HG03196 (cell line): Measurements from ENCODE around the gene PAK1.
"Not testable (repeated sequence)": the region's sequence is repeated elsewhere in the genome, so short reads cannot be mapped to it uniquely, and the experiment has no call there.

ENCODE experiments used
- ATAC-seq: cut with Tn5 transposase; IDR thresholded peaks from one replicate; pipeline ENCODE4 v1.9.1; 2021; ENCODE audit not compliant: unreplicated experiment

The PAK1 gene

DNA sequence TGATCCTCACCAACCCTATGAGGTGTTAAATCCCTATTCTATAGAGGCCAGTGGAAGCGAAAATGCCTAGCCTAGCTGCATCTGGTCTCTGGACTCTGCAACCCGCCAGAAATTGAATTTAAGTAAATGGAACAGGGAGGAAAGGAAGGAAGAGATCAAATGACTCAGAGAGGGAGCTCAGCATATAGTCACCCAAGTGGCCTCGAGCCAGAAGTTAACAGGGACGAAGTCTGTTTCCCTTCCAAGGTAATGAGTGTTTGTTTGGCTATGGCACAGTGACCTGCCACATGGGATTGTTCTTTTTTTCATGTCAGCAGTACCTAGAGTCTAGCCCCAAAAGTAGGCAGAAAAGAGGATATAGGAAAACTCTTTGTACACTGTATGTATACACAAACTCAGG lies 66.3 kb downstream of the PAK1 start:
- ATAC-seq, result no peak

DNA sequence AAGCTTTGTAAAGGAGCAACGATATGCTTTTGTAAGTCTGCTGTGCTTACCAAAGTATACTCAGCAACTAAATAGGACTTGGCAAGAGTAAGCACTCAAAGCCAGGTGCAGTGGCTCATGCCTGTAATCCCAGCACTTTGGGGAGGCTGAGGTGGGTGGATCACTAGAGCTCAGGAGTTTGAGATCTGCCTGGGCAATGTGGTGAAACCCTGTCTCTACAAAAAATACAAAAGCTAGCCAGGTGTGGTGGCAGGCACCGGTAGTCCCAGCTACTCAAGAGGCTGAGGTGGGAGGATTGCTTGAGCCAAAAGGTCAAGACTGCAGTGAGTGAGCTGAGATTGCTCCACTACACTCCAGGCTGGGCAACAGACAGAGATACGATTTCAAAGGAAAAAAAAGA lies 67.5 kb downstream of the PAK1 start:
- ATAC-seq, result no peak

DNA sequence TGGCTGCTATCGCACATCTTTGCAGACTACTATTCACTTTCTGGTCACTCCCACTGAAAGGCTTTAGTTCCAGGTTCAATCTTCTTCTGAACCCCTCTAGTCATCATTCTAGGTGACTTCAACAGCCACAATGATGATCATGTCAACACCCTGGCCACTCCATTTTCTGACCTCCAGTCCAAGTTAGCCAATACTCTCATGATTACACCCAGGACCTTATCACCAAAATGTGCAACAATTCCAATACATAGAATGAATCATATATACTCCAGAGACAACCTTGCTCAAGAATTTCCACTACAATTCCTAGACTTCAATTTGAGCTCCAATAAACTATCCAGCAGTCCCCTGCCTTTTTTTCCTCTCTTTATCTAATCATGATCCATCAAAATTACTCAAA lies 70.7 kb downstream of the PAK1 start:
- ATAC-seq, result no peak

DNA sequence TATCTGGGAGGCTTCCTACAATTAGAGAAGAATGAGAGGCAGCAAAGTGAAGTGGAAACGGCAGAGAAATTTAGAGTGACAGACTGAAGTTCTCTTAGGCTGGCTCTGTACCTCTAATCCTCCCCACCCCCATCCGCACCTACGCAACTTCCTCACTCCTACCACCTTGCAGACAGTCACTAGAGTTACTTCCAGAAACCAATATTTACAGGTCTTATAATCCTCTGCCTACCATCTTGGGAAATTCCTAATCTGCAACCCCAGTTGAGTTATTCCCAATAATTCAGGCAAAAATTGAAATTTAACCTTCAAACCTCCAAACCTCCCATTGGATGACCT lies 71.7 kb downstream of the PAK1 start:
- no peak for ATAC-seq

DNA sequence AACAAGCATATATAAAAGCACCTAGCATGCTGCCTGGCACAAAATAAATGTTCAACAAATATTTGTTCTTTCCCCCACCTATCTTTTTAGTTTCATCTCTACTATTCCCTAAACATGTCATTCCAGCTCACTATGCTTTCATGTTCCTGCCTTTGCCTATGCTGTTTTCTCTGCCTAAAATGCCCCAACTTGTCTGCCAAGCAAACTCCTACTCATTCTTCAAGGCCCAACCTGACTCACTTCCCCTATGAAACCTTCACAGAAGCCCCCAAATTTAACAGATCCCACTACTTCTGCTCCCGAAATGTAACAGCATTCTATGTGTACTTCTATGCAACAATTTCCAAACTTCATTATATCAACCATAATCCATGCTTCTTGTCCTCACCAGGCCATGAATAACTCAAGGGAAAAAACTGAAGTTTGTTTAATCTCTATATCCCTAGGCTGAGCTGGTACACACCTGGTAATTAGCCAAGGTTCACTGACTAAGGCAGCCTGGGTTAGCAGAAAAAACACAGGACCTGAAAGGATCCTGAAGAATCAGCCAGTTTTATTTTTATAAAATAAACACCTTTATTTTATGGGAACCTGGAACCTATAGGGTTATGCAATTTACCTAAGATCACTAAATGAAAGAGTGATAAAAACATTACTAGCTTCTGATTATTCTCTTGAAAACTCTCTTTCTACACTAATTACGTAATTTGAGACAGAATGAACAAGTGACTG lies 72.2 kb downstream of the PAK1 start:
- ATAC-seq, result no peak

DNA sequence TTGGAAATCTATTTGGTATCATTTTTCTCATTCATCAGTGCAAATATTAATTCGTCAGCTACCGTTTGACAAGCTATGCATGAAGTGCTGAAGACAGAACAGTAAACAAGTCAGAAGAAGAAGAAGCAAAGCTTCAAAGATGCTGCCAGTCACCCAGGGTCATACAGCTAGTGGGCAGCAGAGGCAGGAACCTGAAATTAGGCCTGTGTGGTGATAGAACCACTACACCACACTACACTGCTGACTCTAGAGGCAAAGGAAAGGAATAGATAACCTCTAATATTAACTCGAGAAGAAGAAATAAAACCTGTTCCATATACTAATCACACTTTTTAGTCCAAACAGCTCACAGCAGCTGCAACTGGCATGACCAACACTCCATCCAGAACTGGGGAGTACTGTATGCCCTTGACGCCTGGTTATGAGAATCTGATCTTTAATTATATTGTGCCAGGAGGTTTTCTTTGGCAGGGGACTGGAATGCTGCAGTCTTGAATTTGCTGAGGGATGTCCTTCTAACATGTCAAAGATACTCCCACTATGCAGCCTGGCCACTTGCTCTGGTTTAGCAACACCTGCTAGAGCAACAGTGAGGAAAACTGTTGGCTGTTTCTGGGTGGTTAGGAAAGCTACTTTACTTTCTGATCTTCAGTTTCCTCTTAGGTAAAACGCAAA lies 73.0 kb downstream of the PAK1 start:
- no peak for ATAC-seq

DNA sequence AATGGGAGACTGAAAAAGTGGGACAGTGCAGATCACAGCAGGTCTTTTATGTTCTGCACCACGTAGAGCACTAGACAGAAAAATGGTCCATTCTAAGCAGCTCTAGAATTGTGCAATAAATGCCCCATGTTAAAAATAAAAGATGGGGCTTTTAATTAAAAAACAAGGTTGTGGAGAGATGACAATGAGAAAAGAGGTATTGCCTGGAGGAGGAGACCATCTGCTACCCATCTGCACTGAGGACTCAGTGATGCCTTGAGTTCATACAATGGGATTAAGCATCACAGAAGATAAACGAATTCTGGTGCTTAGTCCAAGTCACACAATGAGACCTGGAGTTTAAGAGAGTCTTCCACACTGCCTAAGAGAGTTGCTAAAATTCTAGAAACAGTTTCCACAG lies 73.6 kb downstream of the PAK1 start:
- ATAC-seq, result no peak

DNA sequence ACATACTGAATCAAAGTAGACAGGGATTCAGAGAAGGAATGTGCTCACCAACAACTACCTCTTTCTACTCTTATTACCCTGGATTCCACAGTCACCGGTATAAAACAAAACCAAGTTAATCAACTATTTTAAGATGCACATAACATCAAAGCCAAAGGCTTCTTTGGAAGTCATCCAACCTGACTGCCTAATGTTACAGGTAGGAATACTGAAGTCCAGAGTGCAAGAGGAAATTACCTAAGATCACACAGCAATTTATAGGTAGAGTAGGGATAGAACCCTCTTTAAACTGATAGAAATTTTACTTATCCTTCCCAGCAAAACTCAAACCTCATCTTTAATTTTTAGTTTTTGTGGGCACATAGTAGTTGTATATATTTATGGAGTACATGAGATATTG lies 76.3 kb downstream of the PAK1 start:
- ATAC-seq, result no peak

DNA sequence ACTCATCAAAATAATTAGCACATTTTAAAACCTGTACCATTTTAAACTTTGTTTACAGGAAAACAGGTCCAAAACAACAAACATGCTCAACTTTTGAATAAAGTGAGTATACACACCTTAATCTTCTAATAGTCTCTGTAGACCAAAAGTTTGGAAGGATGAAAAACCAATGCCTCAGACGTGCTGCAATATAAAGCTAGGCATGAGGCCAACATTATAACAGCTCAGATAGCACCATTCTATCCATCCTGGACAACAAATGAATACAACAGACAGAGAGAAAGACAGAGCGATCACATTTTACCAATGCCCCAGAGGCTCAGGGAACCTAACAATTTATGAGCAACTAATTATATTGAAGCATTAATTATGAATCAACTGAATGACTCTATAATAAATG lies 77.0 kb downstream of the PAK1 start:
- ATAC-seq, result no peak

DNA sequence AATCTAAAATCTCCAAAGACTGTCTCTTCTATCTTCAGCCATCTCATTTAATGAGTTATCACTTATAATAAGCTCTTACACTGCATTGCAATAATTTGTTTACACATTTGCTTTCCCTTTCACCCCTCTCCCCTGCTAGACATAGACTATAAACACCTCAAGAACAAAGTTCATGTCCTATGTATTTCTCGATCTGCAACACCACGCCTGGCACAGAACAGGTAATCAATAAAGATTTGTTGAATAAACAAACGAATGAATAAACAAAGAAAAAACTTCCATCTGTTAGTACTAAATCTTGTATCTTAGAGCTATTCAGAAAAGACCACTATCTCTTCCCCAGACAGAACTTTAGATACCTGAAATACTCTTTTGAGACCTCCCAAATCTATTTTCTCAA lies 77.6 kb downstream of the PAK1 start:
- no peak for ATAC-seq

DNA sequence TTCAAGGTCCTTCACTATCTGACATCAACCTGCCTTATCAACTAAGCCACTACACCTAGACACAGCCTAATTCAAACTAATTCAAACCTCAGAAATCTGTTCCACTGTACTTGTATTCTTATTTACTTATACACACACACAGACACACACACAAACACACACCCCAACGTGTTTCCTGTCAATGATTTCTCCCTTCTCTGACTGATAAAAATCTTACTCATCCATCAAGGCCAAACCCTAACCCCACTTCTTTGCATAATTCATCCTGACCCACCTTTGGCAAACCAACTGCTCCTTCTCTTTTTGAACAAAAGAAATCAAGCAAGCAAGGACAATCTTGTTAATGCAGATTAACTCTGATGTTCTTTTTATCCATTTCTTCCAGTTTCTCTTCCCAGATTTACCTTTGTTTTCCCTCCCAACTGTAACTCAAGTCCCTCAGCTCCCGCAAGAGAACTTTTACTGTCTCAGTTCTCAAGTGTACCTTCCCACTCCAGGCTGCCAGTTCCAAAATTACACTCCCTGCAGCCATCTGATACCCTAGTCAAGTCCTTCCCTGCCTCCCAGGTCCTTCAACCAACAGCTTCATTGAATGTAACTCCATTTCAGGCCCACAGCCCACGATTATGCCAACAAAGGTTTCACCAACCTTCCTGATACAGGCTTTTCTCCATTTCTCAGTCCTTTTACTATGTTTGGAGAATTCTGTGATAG lies 78.3 kb downstream of the PAK1 start:
- no peak for ATAC-seq

DNA sequence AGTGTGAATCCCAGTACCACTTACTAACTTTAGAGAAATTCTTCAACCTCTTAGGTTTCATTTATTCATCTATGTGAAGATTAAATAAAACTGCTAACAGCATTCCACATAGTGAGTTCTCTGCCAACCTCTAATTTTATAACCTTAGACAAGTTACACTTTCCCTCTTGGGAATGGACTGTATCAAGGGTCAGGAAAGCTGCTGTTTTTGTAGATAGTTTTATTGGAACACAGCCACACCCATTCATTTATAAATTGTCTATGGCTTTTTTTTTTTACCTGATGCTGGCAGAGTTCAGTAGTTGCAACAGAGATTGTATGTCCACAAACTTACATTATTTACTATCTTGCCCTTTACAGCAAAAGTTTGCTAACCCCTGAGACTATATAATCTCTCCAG lies 81.1 kb downstream of the PAK1 start:
- ATAC-seq, result no peak

DNA sequence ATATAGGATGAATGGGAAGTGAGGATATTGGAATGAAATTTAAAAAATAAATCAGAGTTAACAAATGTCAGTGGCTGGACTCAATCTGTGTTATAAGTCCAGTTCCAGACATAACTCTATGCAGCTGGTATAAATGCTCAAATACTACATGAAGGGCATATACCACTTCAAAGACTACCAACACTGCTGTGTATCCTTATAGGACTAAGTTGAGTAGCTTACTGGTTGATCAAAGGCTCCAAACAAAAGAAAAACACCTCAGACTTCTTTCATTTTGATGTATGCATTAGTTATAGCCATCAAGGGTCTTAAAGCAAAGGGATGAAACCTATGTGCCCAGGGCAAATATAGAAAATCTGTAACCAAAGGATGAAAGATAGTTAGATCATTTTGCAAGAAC lies 86.2 kb downstream of the PAK1 start:
- no peak for ATAC-seq

DNA sequence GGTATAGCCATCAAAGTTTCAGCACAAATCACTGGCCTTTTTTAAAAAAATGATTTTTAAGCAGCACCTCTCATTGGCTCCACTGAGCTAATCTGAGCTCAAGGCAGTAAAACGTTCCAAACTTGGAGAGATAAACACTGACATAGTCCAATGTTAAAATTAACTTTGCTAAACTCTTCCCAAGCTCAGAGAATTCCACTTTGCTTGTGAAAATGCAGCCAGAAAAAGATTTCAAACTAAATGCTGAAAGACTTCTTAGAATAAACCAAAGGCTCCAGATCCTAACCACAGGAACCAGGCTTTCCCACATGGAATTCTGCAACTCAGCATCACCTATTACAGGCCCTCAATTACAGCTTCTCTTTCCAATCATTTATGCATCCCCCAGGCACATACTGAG lies 87.7 kb downstream of the PAK1 start:
- ATAC-seq, result no peak

DNA sequence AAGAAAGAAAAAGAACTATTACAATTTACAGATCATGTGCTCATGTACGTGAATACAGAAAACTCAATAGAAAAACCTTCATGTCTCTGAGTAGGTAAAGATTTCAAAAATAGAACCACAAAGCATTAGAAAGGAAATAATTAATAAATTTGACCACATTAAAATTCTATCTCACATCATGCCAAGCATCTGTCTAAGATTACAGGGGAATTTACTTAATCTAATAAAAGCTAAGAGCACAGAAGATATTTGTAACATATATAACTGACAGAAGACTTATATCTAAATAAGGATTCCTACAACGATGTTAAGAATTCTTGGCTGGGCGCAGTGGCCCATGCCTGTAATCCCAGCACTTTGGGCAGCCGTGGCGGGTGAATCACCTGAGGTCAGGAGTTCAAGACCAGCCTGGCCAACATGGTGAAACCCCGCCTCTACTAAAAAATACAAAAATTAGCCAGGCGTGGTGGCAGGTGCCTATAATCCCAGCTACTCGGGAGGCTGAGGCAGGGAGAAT lies 88.6 kb downstream of the PAK1 start:
- not testable (repeated sequence) for ATAC-seq

DNA sequence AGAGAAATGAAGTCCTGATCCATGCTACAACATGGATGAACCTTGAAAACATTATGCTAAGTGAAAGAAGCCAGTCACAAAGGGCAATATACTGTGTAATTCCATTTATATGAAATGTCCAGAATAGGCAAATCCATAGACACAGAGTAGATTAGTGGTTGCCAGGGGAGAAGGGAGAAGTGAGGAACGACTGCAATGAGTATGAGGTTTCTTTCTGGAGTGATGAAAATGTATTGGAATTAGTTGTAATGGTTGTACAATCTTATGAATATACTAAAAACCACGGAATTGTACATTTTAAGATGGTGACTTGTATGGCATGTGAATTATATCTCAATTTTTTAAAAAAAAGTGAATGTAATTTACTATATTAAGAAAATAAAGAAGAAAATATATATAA lies 89.3 kb downstream of the PAK1 start:
- ATAC-seq, result no peak

DNA sequence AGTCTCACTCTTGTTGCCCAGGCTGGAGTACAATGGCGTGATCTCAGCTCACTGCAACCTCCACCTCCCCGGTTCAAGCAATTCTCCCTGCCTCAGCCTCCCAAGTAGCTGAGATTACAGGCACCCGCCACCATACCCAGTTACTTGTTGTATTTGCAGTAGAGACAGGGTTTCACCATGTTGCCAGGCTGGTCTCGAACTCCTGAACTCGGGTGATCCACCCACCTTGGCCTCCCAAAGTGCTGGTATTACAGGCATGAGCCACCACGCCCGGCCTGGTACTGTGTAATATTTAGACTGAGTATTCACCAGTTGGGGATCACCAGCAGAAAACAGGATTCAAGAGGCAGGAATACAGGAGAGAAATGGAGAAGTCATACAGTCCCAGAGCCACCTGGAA lies 90.5 kb downstream of the PAK1 start:
- ATAC-seq, result not testable (repeated sequence)

DNA sequence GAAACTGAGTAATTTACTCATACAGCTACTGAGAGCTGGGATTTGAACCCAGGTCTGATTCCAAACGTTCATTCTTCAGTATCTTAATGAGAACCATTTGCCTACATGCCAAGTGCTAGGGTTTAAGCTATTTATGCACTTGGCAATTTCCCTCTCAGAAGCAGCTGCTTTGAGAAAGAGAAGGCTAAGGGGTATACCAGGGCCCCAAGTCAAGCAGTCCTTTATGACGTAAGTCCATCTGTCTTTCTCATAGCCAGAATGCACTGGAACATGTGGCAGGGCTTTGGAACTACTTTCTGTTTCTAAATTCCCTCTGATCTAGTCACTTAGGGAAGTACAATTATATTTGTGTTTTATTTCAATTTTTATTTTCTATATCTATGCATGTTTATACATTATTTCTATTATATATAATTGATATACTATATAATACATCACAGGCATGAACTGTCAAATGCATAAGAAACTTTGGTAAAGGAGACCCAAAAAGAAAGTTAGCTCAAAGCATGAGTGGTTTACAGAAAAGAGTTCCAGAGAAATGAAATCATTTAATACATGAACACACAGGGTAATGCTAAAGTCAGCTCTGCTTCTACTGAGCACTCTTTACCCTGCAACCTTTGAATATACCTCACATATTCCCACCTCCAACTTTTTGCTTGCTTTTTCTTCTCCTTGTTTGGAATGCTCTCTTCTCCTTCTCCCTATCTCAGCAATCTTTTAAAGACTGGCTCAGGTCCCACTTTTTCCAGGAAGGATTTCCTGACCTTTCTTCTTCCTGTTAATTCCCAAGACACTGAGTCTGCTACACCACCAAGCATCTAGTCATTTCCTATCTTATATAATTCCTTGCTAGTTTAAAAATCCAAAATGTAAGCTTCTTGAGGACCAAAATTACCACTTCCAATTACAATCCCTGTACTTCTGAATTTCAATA lies 91.9 kb downstream of the PAK1 start:
- ATAC-seq, result no peak

DNA sequence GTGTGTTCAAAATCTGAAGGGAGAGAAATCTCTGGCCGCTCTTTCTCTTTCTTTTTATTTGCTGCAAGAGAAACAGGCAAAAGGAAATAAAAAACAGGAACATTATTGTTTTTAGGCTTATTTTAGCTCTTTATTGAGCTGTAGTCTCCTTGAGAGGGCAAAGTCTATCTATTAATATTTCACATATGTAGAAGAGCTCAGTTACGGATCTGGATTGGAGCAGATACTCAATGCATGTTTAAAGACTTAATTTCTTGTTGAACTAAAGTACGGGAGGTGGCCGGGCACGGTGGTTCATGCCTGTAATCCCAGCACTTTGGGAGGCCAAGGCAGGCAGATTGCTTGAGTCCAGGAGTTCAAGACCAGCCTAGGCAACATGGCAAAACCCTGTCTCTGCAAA lies 94.0 kb downstream of the PAK1 start:
- no peak for ATAC-seq

DNA sequence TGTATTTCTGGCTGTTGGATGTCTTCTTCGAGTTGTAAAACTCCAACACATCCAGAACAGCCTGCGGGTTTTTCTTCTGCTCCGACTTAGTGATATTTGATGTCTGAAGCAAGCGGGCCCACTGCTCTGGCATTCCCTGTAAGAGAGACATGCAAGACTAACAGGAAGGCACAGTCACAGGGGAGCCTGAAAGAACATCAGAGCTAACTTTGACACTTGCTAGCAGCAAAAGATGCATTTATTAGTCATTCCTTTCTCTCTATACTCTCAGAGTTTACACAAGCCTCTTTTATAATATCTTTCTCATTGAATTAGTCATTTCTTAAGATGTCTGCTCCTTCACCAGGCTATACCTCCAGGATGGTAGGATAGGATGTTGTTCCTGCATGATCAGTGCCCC lies 94.6 kb downstream of the PAK1 start:
- ATAC-seq, result no peak

DNA sequence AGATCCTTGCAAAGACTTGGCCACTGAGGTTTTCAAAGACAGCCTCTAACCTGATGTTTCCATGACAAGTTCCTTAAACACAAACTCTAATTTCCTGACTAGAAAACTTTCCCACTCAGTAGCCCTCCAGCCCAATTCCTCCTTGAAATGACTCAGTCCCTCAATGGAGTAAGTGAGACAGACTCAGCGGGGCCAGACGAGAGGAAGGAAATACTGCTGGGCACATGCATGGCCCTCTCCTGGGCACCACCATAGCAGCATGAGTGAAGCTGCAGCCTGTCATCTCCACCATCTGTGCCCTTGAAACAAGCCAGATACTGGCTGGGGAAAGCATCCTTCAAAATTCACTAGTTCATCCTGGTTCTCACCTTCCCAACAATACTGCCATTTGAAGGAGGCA lies 96.2 kb downstream of the PAK1 start:
- ATAC-seq, result no peak
